Fibroblast of upper back skin (primary cell): ENCODE data around the gene ARID4B.
"Not testable (repeated sequence)": the region's sequence is repeated elsewhere in the genome, so short reads cannot be mapped to it uniquely, and the experiment has no call there.

ENCODE experiments used
- DNase-seq: peaks from one replicate; pipeline ENCODE4 v3.0.0-alpha.2; 2013

The ARID4B gene

DNA sequence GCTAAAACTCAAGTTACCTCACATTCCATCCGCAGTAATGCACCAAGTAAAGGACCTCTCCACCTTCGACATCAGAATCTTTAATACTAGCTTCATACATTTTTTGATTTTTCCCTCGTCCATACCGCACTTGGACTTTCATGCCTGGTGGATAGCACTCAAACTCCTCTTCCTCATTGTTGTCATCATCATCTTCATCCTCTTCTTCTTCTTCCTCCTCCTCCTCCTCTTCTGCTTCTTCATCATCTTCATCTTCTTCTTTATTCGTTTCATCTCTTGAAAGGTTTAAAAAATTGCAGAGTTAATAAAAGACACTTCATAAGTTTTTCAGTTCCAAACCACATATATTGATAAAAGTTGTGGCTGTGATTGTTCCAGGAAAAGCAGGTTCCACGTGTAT is 114.2 kb downstream of the ARID4B start:
- DNase-seq: no peak

DNA sequence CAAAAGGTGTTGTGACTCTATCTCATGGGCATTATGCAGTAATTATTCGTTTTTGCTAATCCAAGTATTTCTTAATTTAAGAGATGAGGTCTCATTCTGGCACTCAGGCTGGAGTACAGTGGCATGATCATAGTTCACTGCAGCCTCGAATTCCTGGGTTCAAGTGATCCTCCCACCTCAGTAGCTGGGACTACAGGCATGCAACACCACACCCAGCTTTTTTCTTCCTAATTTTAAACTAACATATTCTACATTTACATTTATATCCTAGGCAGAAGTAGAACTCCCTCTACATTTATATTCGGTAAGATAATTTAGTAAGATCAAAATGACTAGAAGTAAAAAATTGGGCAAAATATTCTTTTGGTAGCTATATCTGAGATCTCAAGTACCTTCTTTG is 116.5 kb downstream of the ARID4B start:
- DNase-seq: no peak

DNA sequence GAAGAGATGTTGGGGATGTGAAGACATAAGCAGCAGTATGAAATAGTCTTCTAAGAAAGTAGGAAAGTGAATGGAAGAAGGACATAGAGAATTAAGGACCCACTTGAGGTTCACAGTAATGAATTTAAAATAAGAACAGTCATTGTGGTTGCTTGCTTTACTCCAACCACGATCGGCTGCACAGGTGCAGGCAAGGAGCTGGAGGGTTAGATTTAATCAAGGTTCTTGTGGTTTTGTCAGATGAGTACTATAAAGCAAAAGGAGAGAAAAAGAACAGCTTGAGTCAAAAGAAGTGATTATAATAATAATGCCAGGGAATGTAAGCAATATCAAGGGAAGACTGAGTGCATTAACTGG is 120.8 kb downstream of the ARID4B start:
- no peak for DNase-seq

DNA sequence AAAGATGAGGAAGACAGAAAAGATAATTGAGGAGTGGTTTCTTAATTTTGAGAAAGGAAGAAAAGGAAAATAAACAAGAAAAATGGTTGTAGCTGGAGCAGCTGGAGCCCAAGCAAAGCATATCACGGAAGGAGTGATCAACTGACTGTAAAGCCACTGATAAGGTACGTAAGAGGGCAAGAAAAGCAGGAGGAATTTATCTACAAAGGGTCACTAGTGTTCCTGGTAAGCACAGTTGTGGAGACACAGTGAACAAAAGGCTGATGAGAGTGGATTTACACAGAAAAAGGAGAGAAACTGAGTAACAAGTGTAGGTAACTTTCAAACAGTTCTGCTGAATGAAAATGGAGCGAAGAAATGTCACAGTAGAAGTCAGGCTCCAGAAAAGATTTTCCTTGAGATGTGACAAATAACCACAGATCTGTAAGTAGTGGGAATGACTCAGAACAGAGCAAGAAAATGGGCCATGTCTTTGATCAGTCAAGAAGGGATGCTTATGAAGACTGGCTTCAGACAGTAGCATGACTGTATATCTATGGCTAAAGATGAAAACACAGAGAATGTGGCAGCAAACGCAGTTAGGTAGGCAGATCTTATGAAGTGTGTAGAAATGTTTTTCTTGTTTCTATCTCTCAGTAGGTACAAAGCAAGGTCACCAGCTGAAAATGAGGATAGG is 121.3 kb downstream of the ARID4B start:
- DNase-seq: peak; percentile 11

DNA sequence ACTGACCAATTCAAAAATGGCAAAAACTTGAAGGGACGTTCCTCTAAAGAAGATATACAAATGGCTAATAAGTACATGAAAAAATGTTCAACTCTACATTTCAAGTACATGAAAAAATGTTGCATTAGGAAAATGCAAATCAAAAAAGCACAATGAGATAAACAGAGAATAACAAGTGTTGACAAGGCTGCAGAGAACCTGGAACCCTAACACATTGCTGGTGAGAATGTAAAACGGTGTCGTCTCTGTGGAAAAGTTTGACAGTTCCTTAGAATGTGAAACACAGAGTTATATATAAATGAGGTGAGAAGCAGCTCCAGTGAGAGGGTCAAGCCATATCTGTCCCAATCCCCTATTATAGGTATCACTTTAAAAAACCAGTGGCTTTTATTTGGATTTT is 122.3 kb downstream of the ARID4B start:
- DNase-seq: no peak

DNA sequence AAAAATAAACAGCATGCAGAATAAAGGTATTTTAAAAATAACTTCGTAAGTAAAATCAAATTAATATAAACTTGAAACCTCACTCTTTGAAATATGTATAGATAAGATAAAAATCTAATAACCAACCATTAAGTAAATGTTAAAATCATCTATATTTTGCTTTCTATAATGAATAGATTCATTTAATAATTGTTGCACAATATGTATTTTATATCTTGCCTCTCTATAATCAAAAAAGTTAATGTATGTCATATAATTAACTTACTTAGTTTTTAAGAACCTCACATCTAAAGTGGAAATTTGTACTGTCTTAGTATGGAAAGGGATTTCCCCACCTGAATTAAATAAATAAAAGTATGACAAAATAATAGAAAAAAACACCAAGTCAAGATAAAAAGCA is 124.6 kb downstream of the ARID4B start:
- DNase-seq: no peak

DNA sequence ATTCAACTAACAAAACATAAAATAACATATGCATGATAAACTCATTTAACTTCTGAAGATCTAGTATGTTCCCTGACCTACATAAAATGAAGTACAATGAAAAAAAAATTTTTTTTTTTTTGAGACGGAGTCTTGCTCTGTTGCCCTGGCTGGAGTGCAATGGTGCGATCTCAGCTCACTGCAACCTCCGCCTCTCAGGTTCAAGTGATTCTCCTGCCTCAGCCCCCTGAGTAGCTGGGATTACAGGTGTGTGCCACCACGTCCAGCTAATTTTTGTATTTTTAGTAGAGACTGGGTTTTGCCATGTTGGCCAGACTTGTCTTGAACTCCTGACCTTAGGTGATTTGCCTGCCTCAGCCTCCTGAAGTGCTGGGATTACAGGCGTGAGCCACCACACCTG is 125.5 kb downstream of the ARID4B start:
- DNase-seq: not testable (repeated sequence)

DNA sequence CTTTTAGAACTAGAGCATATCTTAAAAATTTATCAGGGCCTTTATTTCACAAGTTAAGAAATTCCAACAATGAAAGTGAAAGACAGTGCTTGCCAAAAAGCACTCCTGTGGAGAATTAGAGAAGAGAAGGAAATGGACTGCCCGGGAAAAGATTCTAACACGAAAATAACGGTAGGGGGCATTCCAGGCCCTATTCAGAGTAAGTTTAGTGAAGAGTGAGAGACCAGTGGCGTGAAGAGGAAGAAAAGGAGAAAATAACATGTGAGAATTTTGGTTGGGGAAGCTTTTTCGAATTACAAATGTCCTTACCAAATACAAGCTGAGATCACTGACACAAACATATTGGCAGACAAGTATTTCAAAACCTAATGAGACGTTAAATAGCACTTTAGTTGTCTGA is 128.5 kb downstream of the ARID4B start:
- peak; percentile 54 for DNase-seq

DNA sequence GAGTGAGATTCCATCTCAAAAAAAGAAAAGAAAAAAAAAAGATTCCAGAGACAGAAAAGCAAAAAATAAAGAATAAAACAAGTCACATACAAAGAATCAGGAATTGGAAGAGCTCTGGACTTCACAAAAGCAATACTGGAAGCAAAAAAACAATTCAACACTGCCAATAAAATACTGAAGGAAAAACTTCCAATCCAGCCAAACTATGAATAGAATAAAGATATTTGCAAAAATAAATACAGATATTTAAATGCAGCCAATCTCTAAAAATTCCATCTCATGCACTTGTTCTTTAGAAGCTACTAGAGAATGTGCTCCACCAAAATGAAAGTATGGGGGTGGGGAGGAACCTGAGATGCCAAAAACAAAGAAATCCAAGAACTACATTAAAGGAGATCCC is 137.5 kb downstream of the ARID4B start:
- DNase-seq: no peak

DNA sequence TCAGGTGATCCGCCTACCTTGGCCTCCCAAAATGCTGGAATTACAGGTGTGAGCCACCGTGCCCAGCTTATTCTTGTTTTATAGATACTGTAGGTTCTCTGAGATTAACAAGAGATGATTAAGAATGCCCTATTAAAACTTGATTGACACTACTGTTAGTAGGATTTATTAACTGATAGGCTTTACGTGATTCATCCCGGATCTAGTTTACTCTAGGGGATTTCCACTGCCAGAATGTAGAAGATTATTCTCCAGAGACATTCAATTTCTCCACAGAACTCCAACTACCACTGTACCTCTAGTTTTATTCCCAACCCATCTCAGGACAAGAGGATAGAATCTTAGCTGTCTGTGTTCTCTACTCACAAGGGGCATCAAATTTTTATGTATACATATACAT is 140.7 kb downstream of the ARID4B start:
- DNase-seq: no peak

DNA sequence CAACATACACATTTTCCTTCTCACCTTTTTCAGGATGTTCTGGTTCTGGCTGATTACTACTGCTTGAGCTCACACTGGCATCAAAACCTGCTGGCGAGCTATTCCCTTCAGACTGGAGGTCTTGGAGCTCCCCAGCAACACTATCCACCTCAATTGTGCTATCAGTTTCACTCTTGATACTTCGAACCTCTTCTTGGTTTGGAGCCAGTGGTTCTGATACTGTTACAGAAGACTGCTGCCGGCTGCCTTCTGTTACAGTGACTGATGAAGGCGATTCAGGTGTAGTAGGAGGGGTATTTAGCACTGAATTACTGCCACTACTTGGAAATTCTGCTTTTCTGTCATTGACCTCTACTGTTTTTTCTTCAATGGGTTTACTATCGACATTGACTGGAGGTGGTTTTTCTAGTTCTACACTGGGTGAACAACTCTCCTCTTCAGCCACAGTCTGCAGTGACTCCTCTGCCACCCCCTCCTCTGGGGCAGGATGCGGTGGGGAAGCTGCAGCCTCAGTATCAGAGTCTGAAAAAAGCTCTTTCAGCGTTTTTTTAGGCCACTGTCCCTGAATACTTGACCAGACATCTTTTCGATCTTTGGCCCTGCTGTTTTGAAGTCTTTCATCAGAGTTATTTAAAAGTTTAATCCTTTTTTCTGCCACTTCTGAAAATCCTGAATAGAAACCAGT is 146.3 kb downstream of the ARID4B start:
- DNase-seq: no peak

DNA sequence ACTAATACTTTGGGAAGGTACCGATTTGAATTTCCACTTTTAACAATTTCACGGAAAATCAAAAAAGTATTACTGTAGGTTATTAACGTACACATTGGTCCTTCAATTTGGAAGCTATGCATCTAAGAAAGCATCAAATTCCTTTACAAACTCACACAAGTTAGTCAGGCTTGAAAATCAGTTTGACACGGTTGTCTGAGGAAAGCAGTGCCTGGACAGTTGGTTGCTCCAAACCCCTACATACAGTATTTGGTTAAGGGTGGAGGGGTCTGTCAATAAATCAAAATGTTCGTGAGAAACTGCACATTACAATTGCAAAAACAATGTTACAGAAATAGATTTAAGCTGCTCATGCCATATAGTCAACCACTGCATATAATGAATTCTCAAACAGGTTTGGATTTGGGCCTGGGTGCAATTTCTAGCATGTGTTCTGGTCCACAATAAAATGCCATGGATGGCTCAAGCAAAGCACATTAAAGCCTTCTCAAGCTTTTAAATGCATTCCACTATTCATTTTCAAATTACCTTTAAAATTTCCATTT is 147.0 kb downstream of the ARID4B start:
- DNase-seq: no peak

DNA sequence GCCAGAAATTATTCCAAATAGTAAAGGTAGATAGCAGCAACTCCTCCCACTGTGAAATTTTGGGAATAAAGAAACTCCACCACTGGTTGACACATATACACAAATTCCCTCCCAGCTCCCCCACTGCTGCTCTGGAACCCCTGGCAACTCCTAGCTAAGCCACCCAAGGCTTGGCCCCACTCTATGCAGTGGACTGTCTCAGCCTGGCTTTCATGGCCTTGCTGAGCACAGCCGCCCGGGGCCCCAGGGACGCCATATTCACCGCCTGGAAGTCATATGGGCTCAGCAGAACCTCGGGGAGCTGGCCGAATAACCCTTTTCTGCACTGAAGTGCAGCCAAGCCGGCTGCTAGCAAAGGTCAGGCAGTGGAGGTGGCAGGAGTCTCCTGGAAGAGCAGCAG is 151.5 kb downstream of the ARID4B start:
- DNase-seq: no peak

DNA sequence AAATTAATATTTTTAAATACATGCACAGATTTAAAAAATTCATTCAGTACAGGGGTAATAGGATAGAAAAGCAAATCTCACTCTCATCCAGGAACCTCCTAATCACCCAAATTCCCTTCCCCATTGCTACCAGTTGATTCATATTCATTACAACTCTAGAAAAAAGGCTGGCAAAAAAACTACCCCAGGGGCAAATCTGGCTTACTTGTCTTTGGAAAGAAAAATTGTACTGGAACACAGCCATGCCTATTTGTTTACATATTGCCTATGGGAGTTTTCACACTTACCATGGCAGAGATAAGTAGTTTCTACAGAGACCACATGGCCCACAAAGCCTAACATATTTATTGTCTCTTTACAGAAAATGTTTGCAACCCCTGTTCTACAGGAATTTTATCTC is 158.0 kb downstream of the ARID4B start:
- DNase-seq: no peak

DNA sequence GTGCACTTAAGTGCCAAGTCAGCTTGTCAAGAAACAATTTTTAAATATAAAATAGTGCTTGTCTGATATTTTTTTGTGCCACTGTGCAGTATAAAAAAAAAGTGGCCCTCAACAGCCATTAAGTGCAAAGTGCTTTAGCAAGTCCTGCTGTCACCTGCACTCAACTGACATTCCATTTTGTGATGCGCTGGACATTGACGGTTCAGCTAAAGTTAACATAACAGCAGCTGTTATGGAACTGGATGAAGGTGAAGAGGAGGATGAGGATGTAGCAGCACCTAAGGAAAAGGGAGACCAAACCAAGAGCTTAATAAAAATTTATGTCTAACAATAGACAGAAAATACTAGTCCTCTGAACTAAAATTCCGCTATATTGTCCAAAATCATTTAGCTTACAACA is 159.6 kb downstream of the ARID4B start:
- DNase-seq: no peak

DNA sequence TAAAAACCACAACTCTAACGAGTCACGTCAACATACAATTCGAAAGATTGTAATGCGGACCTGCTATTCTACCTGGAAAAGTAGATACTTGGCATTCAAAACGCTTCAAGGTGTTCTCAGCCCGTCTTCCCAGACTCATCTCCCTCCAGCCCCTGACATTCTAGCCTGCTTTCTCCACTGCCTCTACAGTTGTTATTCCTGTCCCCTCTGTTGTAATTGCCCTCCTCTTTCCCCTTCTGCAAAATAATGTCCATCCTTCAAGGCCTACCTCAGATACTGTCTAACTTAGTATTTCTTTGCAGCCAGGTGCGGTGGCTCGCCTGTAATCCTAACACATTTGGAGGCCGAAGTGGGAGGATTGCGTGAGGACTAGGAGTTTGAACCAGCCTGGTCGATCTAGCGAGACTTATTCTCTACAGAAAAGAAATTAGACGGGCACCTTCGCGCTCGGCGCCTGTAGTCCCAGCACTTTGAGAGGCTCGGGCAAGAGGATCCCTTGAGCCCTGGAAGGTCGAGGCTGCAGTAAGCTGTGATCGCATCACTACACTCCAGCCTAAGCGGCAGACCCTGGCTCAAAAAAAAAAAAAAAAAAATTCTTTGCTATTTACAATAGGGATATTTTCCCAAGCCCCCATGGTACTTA is 166.2 kb downstream of the ARID4B start:
- DNase-seq: no peak

DNA sequence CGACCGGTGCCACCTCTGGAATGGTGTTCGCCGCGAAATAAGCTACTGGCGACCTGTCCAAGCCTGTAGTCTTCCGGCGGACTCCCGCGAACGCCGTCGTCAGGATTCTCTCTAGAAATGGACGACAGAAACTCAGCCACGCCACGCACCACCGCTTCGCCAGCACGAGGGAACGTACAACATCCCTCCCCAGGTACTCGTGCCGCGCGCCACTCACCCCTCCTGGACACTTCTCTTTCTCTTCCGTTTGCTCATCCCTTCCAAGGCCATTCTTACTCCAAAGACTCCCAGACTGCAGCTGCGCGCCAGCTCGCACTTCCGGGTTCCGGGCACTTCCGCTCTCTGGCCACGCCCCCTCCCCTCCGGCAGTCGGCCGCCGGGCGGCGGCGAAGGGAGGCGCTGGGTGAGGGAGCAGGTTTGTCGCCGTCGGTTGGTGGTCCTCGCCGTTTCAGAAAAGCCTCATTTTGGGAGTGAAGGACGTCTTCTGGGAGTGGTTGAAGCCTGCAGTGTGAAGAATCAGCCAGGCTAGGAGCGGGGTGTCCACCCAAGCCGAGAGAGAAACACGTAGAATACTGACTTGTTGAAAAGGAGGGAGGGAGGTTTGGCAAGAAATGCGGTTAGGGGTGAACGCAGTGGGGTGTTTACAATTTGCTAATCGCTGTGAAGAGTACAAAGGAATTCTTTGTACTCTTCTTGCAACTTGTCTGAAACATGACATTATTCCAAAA is 166.9 kb downstream of the ARID4B start, which contains the start of gene RBM34:
RBM34 (minus strand) TSS at position 294 of the 728 bp plus-strand sequence; CDS start at position 270, 24 bp downstream.
- peak; percentile 88 for DNase-seq

DNA sequence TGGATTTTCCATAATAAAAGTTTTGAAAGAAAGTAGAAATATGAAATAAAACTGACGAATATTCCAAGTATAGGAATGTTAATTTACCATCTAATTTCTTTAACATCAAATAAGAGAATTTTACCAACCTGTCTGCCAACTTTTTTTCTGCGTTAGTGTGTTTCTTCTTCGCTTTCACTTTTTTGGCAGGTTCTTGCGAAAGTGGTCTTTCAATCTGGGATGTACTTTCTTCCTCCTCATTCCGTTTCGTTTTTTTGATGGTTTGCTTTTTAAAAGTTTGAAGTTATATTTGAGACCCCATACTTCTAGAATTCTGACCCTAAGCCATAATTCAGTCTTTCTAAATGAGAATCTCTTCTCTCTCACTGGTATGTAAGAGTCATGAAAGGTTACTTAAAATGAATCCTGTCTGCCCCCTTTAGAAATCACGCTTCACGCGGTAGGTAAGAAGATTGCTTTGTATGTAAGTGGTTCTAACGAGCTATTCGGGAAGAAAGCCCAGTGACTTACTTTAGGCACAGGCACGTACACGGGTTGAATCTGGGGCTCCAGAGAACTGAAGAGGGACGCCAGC is 167.5 kb downstream of the ARID4B start:
- peak; percentile 52 for DNase-seq

DNA sequence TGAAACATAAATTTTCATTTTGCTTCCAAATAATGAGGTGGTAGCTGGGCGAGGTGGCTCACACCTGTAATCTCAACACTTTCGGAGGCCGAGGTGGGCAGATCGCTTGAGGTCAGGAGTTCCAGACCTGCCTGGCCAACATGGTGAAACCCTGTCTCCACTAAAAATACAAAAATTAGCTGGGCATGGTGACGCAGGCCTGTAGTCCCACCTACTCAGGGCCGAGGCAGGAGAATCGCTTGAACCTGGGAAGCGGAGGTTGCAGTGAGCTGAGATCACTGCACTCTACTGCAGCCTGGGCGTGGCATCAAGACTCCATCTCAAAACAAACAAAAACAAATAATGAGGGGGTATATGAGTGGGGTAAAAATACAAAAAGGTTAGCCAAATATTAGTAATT is 168.0 kb downstream of the ARID4B start:
- not testable (repeated sequence) for DNase-seq

DNA sequence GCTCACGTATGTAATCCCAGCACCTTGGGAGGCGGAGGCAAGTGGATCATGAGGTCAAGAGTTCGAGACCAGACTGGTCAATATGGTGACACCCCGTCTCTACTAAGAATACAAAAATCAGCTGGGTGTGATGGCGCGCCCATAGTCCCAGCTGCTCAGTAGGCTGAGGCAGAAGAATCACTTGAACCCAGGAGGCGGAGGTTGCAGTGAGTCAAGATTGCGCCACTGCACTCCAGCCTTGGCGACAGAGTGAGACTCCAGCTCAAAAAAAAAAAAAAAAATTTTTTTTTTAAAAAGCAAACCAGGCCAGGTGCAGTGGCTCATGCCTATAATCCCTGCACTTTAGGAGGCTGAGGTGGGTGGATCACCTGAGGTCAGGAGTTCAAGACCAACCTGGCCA is 168.7 kb downstream of the ARID4B start:
- DNase-seq: not testable (repeated sequence)

DNA sequence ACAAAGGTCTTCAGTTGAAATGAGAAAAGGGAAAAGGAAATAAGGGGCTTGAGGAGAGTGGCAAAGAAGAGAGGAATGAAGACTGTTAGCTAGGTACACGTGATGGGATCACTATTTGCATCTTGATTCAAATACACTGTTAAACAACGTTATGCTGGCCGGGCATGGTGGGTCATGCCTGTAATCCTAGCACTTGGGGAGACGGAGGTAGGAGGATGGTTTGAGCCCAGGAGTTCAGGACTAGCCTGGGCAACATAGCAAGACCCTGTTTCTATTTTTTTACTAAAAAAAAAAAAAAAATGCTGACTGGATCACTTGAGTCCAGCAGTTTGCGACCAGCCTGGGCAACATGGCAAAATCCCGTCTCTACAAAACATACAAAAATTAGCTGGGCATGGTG is 169.3 kb downstream of the ARID4B start:
- no peak for DNase-seq

DNA sequence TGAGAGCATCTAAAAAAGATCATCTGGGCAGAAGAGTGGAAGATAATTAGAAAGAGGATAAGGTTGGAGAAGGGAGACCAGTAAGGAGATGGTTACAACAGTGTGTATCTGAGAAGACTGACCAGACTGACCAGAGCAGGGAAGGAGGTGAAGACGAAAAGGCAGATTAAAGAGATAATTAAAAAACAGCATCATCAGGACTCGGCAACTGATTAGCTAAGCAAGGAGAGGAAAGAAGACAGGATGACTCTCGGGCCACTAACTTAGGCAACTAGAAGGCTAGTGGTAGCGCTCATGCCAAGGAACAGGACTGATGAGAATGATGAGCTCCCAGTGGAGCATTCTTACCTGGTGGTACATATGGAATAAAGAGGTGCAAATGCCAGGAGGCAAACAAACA is 170.8 kb downstream of the ARID4B start:
- no peak for DNase-seq

DNA sequence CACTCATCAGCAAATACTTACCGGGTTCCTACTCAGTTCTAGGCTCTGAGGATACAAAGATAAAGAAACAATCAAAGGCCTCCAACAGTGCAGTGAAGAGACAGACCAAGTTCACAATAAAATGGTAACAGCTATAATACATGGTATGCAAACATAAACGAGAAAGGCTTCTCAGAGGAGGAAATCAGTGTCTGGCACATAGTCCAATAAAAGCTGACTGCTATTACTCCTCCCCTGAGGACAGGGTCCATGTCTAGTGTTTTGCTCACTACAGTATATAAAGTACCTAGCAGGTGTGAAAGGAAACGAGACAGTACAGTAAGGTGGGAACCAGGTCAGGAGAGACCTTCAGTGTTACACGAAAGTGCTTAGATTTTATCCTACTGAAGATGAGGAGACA is 171.2 kb downstream of the ARID4B start:
- DNase-seq: no peak
